ENCODE data around the gene OR2H1.

GRCh38 chr6:29461021-29461814 is 4.3 kb downstream of the OR2H1 start:
- TF ChIP-seq, protein P1, sequence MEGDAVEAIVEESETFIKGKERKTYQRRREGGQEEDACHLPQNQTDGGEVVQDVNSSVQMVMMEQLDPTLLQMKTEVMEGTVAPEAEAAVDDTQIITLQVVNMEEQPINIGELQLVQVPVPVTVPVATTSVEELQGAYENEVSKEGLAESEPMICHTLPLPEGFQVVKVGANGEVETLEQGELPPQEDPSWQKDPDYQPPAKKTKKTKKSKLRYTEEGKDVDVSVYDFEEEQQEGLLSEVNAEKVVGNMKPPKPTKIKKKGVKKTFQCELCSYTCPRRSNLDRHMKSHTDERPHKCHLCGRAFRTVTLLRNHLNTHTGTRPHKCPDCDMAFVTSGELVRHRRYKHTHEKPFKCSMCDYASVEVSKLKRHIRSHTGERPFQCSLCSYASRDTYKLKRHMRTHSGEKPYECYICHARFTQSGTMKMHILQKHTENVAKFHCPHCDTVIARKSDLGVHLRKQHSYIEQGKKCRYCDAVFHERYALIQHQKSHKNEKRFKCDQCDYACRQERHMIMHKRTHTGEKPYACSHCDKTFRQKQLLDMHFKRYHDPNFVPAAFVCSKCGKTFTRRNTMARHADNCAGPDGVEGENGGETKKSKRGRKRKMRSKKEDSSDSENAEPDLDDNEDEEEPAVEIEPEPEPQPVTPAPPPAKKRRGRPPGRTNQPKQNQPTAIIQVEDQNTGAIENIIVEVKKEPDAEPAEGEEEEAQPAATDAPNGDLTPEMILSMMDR (IDR thresholded peaks at IDR 0.05; ENCODE audit: borderline replicate concordance, extremely low read depth, low read length, poor library complexity, severe bottlenecking), result no peak
- TF ChIP-seq EZH2 (IDR thresholded peaks at IDR 0.05; ENCODE audit: borderline replicate concordance, low read depth, low read length, severe bottlenecking), result no peak
